ENCODE measurements around the gene GPRASP2.
"Not testable (repeated sequence)": the region's sequence is repeated elsewhere in the genome, so short reads cannot be mapped to it uniquely, and the experiment has no call there.

The GPRASP2 gene

DNA sequence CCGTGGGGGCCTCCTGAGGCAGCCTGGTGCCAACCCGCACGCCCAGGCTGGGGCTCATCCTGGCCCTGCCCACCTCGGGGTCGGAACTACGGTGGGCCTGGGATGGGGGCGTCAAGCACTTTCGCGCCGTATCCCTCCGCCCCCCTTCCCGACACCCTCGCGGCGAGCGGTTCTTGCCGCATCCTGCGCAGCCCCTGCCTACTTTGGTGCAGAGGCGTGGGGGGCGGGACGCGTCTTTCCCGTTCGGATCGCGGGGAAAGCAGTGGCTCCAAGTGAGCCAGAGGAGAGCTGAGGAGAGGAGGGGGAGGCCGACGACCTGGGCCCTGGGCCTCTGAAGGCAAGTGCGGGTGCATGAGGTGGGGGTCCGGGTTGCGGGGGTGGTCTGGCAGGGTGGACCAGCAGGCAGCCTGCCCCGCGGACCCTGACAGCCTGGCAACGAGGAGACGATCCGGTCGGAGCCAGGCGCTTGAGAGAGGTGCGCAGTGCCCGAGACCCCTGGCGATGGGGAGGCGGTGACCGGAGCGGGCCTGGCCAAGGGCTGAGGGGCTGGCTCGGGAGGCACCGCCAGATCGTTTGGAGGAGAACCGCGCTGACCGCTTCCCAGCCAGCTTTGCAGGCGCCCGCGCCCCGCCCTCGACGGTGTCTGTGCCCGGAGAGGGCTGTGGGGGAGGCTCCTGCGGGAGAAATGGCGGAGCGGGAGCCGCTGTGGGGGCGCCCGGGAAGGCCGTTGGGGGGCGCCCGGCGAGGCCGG is at the start of gene GPRASP2:
TSS of gene GPRASP2 (plus strand) at position 233 of the 751 bp plus-strand sequence. CDS start 2,422 bp downstream, outside the sequence.
- peak; percentile 6 for DNase-seq (ENCODE audit: low spot score)

GRCh38 chrX:102663820-102664219 is 48.4 kb upstream of the GPRASP2 start:
- not testable (repeated sequence) for DNase-seq (ENCODE audit: low spot score)

GRCh38 chrX:102667034-102667433 is 45.2 kb upstream of the GPRASP2 start:
- not testable (repeated sequence) for DNase-seq (ENCODE audit: low spot score)

DNA sequence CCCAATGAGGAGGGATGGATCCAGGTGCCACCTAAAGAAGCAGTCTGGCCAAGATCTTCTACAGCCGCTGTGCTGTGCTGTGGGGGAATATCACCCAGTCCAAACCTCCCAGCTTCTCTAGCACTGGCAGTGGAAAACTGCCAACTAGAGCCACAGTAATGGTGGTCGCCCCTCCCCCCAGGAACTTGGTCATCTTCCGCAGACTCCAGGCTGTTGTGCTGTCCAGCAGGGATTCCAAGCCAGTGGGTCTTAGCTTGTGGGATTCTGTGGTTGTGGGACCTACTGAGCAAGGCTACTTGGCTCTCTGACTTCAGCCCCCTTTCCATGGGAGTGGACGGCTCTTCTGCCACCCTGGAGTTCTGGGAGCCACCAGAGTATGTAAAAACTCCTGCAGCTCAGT is 42.7 kb upstream of the GPRASP2 start:
- no peak for DNase-seq (ENCODE audit: low spot score)

DNA sequence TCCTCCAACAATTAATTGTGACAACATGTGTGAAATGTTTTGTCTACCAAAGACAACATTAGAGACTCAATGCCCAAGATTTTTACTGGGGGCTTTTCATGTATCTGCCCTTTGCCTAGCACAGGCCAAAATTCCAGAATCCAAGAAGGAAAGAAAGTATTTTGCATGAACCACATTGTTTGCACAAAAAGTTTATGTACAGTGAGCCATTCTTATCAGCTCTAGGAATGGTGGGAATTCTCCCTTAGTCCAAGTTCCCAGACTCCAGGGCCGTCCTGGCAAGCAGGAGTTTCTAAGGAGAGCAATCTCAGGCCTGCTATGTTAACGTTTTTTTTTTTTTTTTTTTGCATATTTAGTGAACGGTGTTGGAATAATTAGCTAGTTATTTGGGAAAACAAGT is 39.4 kb upstream of the GPRASP2 start:
- DNase-seq (ENCODE audit: low spot score) = no peak

DNA sequence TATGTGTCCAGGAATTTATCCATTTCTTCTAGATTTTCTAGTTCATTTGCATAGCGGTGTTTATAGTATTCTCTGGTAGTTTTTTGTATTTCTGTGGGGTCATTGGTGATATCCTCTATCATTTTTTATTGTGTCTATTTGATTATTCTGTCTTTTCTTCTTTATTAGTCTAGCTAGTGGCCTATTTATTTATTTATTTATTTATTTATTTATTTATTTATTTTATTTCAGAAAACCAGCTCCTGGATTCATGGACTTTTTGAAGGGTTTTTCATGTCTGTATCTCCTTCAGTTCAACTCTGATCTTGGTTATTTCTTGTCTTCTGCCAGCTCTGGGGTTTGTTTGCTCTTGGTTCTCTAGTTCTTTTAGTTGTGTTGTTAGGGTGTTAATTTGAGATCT is 34.8 kb upstream of the GPRASP2 start:
- DNase-seq (ENCODE audit: low spot score) = not testable (repeated sequence)

GRCh38 chrX:102684772-102685520 is 27.3 kb upstream of the GPRASP2 start:
- DNase-seq (ENCODE audit: low spot score) = no peak

- no peak for DNase-seq (ENCODE audit: low spot score)
Measured at GRCh38 chrX:102694749-102695148, 17.5 kb upstream of the GPRASP2 start.

DNA sequence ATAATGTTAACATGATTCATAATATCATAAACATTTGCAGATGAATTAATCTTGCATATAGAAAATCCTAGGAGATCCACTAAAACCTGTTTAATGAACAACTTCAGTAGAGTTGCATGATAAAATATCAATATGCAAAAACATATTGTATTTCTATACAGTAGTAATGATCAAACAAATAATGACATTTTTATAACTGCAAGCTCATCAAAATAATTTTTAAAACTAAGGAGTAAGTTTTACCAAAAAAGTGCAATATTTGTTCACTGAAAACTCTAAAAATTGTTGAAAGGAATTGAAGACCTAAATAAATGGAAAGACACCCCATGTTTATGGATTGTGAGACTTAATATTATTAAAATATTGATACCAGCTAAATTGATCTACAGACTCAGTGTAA is 15.9 kb upstream of the GPRASP2 start:
- no peak for DNase-seq (ENCODE audit: low spot score)

DNA sequence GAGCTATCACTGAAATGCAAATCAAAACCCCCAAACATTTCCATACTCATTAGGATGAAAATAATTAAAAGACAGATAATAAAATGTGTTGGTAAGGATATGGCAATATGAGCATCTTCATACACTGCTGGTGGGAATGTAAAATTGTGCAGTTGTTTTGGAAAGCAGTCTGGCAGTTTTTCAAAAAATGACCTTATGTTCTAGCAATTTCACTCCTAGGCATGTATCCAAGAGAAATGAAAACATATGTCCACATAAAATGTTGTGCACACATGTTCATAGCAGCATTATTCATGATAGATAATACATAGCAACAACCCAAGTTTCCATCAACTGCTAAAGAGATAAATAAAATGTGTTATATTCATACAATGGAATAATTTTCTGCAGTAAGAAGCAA is 14.8 kb upstream of the GPRASP2 start:
- DNase-seq (ENCODE audit: low spot score) = no peak

- no peak for DNase-seq (ENCODE audit: low spot score)
Measured at GRCh38 chrX:102708900-102709299, 3.3 kb upstream of the GPRASP2 start.

DNA sequence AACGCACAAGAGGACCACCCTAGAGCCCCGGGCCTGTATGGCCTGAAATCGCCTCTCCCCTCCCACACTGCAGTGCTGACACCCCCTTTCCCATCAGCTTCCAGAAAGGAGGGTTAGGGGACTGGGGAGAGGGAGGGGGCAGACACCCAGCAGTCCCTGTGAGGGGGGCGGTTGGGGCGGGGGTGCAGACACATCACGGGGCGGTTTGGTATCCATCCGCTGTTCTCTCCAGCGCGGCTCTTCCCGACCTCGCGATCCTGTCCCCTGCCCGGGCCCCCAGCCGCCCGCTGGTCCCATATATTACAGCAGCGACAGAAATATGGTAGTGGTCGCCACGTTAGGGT is 404 bp upstream of the GPRASP2 start:
- no peak for DNase-seq (ENCODE audit: low spot score)

DNA sequence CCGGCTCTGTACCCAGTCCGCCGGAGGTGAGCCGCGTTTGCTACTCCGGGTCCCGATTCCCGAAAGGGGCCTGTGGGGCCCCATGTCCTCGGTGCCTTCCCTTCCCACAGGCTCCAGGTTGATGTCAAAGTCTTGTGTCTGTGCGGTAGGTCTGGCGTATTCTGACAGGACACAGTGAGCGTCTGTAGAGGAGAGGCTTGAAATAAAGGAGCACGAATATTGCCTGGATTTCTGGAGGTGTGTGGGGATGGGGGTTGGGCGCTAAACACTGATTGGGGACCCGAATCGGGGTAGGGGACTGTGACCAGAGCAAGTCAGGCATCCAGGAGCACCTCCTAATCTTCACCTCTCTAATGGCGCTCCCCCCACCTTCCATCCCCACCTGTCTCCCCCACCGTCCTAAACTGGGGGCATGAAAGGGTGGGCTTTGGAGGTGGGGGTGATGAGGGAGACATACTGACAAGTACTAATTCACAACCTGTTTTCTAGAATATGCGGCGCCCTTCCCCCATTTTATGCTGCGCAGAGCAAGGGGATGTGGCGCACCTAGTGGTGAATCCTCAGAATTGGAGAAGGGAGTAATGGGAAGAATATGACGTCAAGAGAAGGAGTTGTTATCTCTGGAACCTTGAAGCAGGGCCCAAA is 855 bp downstream of the GPRASP2 start:
- no peak for DNase-seq (ENCODE audit: low spot score)

DNA sequence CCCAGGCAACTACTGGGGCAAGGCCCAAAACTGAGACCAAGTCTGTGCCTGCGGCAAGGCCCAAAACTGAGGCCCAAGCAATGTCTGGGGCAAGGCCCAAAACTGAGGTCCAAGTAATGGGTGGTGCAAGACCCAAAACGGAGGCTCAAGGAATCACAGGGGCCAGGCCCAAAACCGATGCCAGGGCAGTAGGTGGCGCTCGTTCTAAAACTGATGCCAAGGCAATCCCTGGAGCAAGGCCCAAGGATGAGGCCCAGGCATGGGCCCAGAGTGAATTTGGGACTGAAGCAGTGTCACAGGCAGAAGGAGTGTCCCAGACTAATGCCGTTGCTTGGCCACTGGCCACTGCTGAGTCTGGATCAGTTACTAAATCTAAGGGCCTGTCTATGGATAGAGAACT is 2.7 kb downstream of the GPRASP2 start:
- no peak for DNase-seq (ENCODE audit: low spot score)

GRCh38 chrX:102715967-102716366 is 3.7 kb downstream of the GPRASP2 start:
- no peak for DNase-seq (ENCODE audit: low spot score)

DNA sequence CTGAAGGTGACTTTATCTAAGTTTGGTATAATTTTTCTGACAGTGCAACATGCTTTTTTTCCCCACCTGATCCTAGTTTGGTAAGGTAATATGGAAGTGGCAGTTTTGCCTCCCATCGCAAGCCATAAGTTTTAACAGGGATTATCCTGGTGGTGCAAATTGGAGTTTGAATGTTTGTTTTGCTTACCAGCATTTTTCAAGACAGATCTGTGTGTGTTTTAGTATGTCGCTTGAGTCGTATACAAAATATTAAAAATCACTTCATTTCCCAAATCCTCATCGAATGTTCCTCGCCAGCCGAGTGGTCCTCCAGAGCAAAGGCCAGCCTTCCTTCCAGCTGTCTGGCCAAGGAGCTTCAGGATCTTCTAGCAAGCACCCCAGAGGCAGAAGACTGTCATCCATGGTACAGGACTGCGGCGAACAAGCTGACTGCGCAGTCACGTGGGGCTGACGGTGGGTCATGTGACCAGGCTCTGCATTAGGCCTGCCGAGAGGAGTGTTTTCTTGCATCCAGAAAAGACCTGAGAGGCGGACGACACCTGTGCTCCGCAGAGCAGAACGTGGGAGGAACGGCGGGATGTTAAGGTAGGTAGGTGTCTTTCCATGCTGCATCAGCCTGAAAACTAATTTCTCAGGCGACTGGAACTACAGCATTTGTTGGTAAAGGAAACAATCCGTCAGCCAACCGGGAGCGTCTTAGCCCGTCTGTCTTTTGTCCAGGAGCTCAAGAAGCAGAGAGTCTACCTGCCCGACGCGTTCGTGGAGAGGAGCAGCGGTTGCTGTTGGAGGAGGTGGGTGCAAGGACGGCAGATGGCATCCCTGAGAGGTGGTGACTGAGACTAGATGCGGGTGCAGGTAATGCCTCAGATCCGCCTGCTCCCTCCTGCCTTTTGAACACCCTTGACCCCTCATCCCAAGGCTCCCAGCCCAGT is 8.3 kb downstream of the GPRASP2 start, which contains the start of gene GPRASP3:
TSS of gene GPRASP3 (plus strand) at position 507 of the 932 bp plus-strand sequence. CDS start 28,253 bp downstream, outside the sequence.
- peak; percentile 54 for DNase-seq (ENCODE audit: low spot score)

DNA sequence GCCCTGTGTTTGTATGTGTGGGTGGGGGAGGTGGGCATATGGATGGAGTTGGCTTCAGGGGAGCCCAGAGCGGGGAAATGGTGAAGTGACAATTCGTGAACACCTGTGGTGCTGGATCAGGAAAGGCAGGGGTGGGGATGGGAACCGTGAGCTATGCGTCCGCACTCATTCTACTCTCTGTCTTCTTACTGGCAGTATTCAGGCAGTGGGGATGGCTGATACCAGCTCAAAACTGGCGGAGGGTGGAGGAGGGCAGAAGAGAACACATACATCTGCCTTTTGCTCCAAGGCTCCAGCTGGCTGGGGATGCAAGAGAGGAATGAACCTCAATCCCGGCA is 8.9 kb downstream of the GPRASP2 start:
- not testable (repeated sequence) for DNase-seq (ENCODE audit: low spot score)

GRCh38 chrX:102723456-102723855 is 11.2 kb downstream of the GPRASP2 start:
- no peak for DNase-seq (ENCODE audit: low spot score)

DNA sequence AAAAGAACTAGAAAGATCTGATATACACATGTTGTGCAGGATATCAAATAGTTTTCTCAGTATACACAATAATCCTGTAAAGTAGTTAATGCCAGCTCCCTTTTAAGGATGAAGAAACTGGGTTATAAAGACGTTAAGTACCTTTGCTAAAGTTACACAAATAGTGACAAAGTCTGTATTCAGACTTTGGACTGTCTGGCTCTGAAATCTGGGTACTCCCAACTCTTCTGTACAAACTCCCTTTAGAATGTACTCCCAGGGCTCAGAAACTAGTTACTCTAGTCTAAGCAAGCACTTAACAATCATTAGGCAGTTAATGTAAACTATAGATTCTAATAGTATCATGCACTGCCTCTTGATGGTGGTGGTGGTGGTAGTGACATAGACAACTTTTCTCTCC is 15.5 kb downstream of the GPRASP2 start:
- no peak for DNase-seq (ENCODE audit: low spot score)

GRCh38 chrX:102728646-102729045 is 16.4 kb downstream of the GPRASP2 start:
- DNase-seq (ENCODE audit: low spot score) = no peak

- no peak for DNase-seq (ENCODE audit: low spot score)
Measured at GRCh38 chrX:102739657-102740056, 27.4 kb downstream of the GPRASP2 start.

DNA sequence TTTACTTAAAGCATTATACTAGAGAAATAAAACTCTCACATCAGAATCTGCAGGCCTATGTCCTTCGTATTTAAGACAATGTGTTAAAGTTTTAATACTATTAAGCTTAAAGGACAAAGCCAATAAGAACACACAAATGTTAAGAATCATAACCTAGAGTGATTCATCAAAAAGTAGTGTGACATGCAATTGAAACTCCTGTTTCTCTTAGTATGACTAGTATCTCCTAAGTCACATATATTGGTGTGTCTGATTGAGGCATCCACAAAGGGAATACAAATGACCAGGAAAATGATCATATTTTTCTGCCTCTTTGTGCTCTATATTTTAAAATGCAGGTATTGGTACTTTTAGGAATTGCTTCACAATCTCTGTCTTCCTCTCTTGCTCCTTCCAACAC is 32.1 kb downstream of the GPRASP2 start:
- no peak for DNase-seq (ENCODE audit: low spot score)

Measured in LoVo (cell line).